HL-60 (cell line): ENCODE measurements around the gene ADARB1.

Experiments
- DNase-seq, 2 experiments: peaks; one replicate each; pipeline ENCODE4 v3.0.0-alpha.2; 2010 to 2020; ENCODE audit warnings: low read depth in 1 of 2, low spot score in 1 of 2
- H3K27ac ChIP-seq: fragments of 250-450 bp; sonication (Bioruptor Pico); replicated peaks from 2 replicates; pipeline ENCODE4 v1.5.1; 2020; ENCODE audit warnings: mild to moderate bottlenecking, moderate library complexity
- H3K27me3 ChIP-seq: fragments of 250-450 bp; sonication (Bioruptor Pico); 2 replicates; pipeline ENCODE4 v1.5.1; 2021; ENCODE audit warnings: mild to moderate bottlenecking, moderate library complexity; ENCODE audit not compliant: insufficient read depth, poor library complexity, severe bottlenecking
- H3K4me3 ChIP-seq: replicated peaks from 2 replicates; pipeline ENCODE4 v1.5.1; 2011; ENCODE audit warnings: mild to moderate bottlenecking, control low read depth, low read length; ENCODE audit not compliant: insufficient read depth
- CTCF ChIP-seq: IDR thresholded peaks from one replicate; pipeline ENCODE4 v1.5.1; 2011; ENCODE audit warnings: low read length, control low read depth, inconsistent platforms; ENCODE audit not compliant: insufficient read depth
- GABPA ChIP-seq: IDR thresholded peaks from 2 replicates; pipeline ENCODE4 v1.6.1; 2012; ENCODE audit warnings: low read depth
- POLR2AphosphoS5 ChIP-seq: IDR thresholded peaks from 2 replicates; pipeline ENCODE4 v1.6.1; 2012; ENCODE audit warnings: low read depth
- REST ChIP-seq: IDR thresholded peaks from 2 replicates; pipeline ENCODE4 v1.6.1; 2012; ENCODE audit warnings: low read depth; ENCODE audit not compliant: insufficient replicate concordance
- SPI1 ChIP-seq: IDR thresholded peaks from 2 replicates; pipeline ENCODE4 v1.6.1; 2012; ENCODE audit warnings: low read depth, mild to moderate bottlenecking, borderline replicate concordance

Gene ADARB1

GRCh38 chr21:45147473-45148315 lies 73.3 kb downstream of the ADARB1 start:
- Histone ChIP-seq H3K27me3 (no peaks in the 10 kb centered on the region), H3K4me3 (no peak overlapping the region), H3K27ac (no peak overlapping the region)
- no peak for DNase-seq
- TF ChIP-seq POLR2AphosphoS5 (no peak), CTCF (no peak), SPI1 (no peak), GABPA (no peak), REST (no peak)

- H3K27ac ChIP-seq = no peak overlapping the region
- H3K27me3 ChIP-seq = no peaks in the 10 kb centered on the region
- DNase-seq = no peak
- no peak overlapping the region for H3K4me3 ChIP-seq
- TF ChIP-seq SPI1 = no peak
- no peak for TF ChIP-seq CTCF
- TF ChIP-seq REST = no peak
- no peak for TF ChIP-seq GABPA
- TF ChIP-seq POLR2AphosphoS5 = no peak
These were observed 74.1 kb downstream of the ADARB1 start for GRCh38 chr21:45148316-45148990.

GRCh38 chr21:45149021-45149420 lies 74.6 kb downstream of the ADARB1 start:
- Histone ChIP-seq H3K4me3 (no peak overlapping the region), H3K27ac (no peak overlapping the region), H3K27me3 (no peaks in the 10 kb centered on the region)
- no peak for DNase-seq
- no peak for TF ChIP-seq SPI1
- TF ChIP-seq GABPA = no peak
- TF ChIP-seq POLR2AphosphoS5 = no peak
- no peak for TF ChIP-seq REST
- no peak for TF ChIP-seq CTCF
